Ovary (tissue), 9 donors: Measurements from ENCODE around the gene HDLBP. TPM values are rescaled to one million over a fixed set of nuclear protein-coding genes. Genes with fewer than 3 reads are reported as not detected.

Experiments
- DNase-seq, 5 donors: peaks; one replicate each; pipeline ENCODE4 v3.0.0-alpha.2; 2019 to 2020
- H3K27ac ChIP-seq, 2 donors: fragments of 200-600 bp; one replicate each; pipeline versions ENCODE4 v1.5.1 to v1.8.0; 2019 to 2022
- H3K27me3 ChIP-seq: fragments of 200-600 bp; one replicate; pipeline ENCODE4 v1.8.0; 2022
- H3K36me3 ChIP-seq: fragments of 200-600 bp; sonication (generic); one replicate; pipeline ENCODE4 v1.5.1; 2019
- H3K4me1 ChIP-seq: one replicate; pipeline ENCODE4 v1.8.1; 2013; ENCODE audit warnings: mild to moderate bottlenecking, moderate library complexity; ENCODE audit not compliant: insufficient read depth
- H3K4me3 ChIP-seq: fragments of 200-600 bp; sonication (generic); one replicate; pipeline ENCODE4 v1.5.1; 2017
- H3K9me3 ChIP-seq, 2 donors: fragments of 200-600 bp in 1 of 2; sonication (generic) in 1 of 2; one replicate each; pipeline versions ENCODE4 v1.5.1 to v1.8.1; 2013 to 2019; ENCODE audit warnings: mild to moderate bottlenecking in 1 of 2, moderate library complexity in 1 of 2
- EP300 ChIP-seq: sonication (generic); formaldehyde crosslinking; IDR thresholded peaks from one replicate; pipeline ENCODE4 v1.6.1; 2017; ENCODE audit warnings: antibody characterized with exemption
- POLR2A ChIP-seq: fragments of 450-650 bp; IDR thresholded peaks from one replicate; pipeline ENCODE4 v1.6.1; 2017; ENCODE audit warnings: antibody characterized with exemption, mild to moderate bottlenecking, moderate library complexity
- WGBS, 3 donors: extraction: QIAGEN DNeasy Blood & Tissue Kit in 1 of 3; methylation state at CpG; one replicate each; pipeline versions ENCODE4 v1.1.5 to v1.1.7; 2013 to 2017; 5-methylcytosine and 5-hydroxymethylcytosine counted together
- intact Hi-C, 4 donors: fragments of 100-400 bp; cut with DNase I; formaldehyde crosslinking; loops; one replicate each; pipeline versions ENCODE4 v1.11.0 to v1.15.1; 2022 to 2023
- polyA plus RNA-seq, 2 donors: library from polyadenylated mRNA; stranded (reverse); fragments of 200-250 nt in 1 of 2; fragments of 350-450 nt in 1 of 2; fragmentation: Illumina TruSeq in 1 of 2; extraction: RNeasy Lipid Tissue Mini Kit (QIAGEN cat#74804) in 1 of 2; gene quantifications; one replicate each; pipeline ENCODE4 v1.2.3, GENCODE V29; 2013 to 2014
- total RNA-seq, 7 donors: library from RNA; depleted of rRNA in 2 of 7; stranded (reverse); fragments of >200 nt in 2 of 7; fragmentation: NEBNext Ultra II Directional in 3 of 7; extraction: Animal tissue kit (Norgen Biotek cat#: 25700) in 3 of 7; gene quantifications; one replicate each; pipeline versions ENCODE4 v1.1.0 to v1.2.4, GENCODE V29; 2016 to 2023
- TF ChIP-seq, protein P1 (sequence below), 3 donors: fragments of 450-650 bp in 2 of 3; fragments of 200-600 bp in 1 of 3; IDR thresholded peaks; one replicate each; pipeline versions ENCODE4 v1.5.1 to v1.8.0; 2016 to 2022; ENCODE audit warnings: antibody characterized with exemption in 3 of 3, mild to moderate bottlenecking in 1 of 3
- donor health status: DM: no; HTN: no; CAD: no; lungs with moderate emphysema.
- donor health status: DM: no; HTN: no; CAD: no.
- donor health status: Bipolar disorder and iron deficiency.
- donor health status: DM: yes; HTN: yes; CAD: no.
- donor health status: DM: no; HTN: no; CAD: no.
- donor health status: DM: yes; HTN: yes; CAD: no.

Gene HDLBP
- total and polyA plus RNA-seq, 9 donors: 145 to 616 (median 359) TPM

DNA sequence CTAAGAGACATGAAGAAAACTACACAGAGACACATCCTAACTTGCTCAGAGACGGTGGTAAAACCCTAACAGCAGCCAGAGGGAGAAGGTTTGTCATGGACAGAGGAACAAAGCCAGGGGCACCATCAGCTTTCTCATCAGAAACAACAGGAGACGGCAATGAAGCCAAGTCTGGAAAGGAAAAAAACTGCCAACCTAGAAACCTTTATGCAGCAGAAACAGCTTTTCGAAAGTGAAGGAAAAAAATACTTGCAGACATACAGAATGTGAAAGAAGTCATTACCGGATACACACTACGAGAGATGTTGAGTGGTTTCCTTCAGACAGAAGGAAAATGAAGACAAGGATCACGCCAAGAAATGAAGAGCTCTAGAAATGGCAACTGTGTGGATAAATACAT is 71.1 kb downstream of the HDLBP start:
- TF ChIP-seq, protein P1, sequence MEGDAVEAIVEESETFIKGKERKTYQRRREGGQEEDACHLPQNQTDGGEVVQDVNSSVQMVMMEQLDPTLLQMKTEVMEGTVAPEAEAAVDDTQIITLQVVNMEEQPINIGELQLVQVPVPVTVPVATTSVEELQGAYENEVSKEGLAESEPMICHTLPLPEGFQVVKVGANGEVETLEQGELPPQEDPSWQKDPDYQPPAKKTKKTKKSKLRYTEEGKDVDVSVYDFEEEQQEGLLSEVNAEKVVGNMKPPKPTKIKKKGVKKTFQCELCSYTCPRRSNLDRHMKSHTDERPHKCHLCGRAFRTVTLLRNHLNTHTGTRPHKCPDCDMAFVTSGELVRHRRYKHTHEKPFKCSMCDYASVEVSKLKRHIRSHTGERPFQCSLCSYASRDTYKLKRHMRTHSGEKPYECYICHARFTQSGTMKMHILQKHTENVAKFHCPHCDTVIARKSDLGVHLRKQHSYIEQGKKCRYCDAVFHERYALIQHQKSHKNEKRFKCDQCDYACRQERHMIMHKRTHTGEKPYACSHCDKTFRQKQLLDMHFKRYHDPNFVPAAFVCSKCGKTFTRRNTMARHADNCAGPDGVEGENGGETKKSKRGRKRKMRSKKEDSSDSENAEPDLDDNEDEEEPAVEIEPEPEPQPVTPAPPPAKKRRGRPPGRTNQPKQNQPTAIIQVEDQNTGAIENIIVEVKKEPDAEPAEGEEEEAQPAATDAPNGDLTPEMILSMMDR (IDR thresholded peaks at IDR 0.05): no peak
- no peak for TF ChIP-seq EP300
- TF ChIP-seq POLR2A: no peak
- Histone ChIP-seq H3K36me3 (no peaks in the 10 kb centered on the region), H3K27ac (no peak overlapping the region), H3K27me3 (no peaks in the 10 kb centered on the region), H3K4me3 (no peak overlapping the region), H3K4me1 (no peaks in the 10 kb centered on the region), H3K9me3 (no peaks in the 10 kb centered on the region)
- no peak for DNase-seq
- WGBS, 3 donors: 94 to 96% (median 95%) methylated on average over 6 of the region's 6 CpGs
- intact Hi-C loops: no loop called here

DNA sequence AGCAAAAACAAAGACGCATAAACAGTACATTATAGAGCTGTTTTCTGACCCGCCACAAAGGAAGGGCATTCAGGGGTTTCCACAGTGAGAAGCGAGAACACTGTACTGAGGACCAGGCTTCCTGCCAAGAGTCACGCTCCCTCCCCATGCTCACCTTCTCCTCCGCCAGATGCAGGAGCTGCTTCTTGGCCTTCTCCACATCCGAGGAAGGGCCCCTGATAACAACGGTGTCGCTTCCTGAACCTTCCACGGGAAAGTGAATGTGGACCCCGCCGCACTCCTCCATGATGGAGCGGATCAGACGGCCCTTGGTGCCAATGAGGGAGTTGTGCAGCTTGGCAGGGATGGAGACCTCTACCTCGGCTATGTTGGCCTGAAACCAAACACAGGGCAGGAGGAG is 73.2 kb downstream of the HDLBP start:
- H3K27me3 ChIP-seq: no peaks in the 10 kb centered on the region
- H3K4me3 ChIP-seq: no peak overlapping the region
- H3K9me3 ChIP-seq: no peaks in the 10 kb centered on the region
- no peaks in the 10 kb centered on the region for H3K36me3 ChIP-seq
- H3K4me1 ChIP-seq: no peaks in the 10 kb centered on the region
- DNase-seq: no peak
- no peak for TF ChIP-seq EP300
- TF ChIP-seq, protein P1 (IDR thresholded peaks at IDR 0.05): no peak
- WGBS, 3 donors: 53 to 62% (median 54%) methylated on average over 14 of the region's 14 CpGs
- intact Hi-C loops: no loop called here
- H3K27ac ChIP-seq: no peak overlapping the region

DNA sequence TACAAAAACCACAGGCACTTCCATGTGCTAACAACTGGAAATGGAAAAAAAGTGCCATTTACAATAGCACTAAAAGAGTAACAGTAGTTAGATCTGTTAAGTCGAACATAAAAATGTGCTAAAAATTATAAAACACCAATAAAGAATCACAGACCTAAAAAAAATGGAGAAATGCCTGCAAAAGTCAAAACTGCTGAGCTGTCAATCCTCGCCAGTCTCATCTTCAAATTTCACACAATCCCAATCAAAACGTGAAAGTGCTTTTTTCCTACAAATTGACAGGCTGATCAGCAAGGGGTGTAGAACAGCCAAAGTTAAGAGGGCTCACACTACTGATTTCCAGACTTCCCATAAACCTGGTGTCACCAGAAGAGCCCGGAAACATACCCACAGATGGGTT is 73.8 kb downstream of the HDLBP start:
- DNase-seq: no peak
- H3K4me1 ChIP-seq: no peaks in the 10 kb centered on the region
- WGBS, 3 donors: 87 to 88% (median 87%) methylated on average over 4 of the region's 4 CpGs
- H3K27ac ChIP-seq: no peak overlapping the region
- H3K36me3 ChIP-seq: no peaks in the 10 kb centered on the region
- H3K9me3 ChIP-seq: no peaks in the 10 kb centered on the region
- H3K27me3 ChIP-seq: no peaks in the 10 kb centered on the region
- no peak overlapping the region for H3K4me3 ChIP-seq
- TF ChIP-seq EP300: no peak
- no peak for TF ChIP-seq POLR2A
- TF ChIP-seq, protein P1 (IDR thresholded peaks at IDR 0.05): no peak
- intact Hi-C loops: no loop called here

DNA sequence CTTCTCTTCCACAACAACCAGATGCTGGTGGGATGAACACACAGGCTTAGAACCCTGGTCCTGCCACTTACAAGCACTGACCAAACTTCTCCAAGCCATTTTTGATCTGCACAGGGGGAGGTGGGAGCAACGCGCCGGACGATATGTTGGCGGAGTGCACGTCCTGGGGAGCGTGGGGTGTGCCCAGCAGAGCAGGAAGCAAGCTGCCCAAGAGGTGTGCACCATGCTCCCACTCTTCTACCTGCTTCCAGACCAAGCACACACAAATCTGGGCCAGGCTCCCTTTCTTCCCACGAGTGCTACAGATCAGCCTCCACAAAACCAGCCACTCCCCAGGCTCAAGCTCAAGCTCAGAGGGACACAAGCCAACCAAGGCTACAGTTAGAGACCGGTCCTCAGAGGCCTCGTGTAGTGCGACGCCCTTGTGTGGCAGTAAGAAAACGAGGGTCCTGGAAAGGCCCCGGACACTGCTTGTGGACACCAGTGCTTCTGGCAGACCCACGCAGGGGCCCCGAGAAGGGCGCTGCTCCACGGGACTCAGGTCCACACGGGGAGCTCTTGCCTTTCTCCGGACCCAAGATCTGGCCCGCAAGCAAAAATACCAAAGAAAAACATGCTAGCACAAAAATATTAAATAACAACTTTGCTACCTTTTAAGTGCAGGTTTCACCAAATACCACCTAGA is 75.0 kb downstream of the HDLBP start:
- no peaks in the 10 kb centered on the region for H3K9me3 ChIP-seq
- TF ChIP-seq EP300 (no peak), POLR2A (no peak)
- TF ChIP-seq, protein P1 (IDR thresholded peaks at IDR 0.05): no peak
- no peaks in the 10 kb centered on the region for H3K4me1 ChIP-seq
- no peaks in the 10 kb centered on the region for H3K27me3 ChIP-seq
- H3K27ac ChIP-seq: no peak overlapping the region
- no peak for DNase-seq
- intact Hi-C loops: no loop called here
- no peaks in the 10 kb centered on the region for H3K36me3 ChIP-seq
- 89% methylated on average over 21 of the region's 21 CpGs for WGBS, 3 donors
- H3K4me3 ChIP-seq: no peak overlapping the region
